ENCODE data around the gene MGAT3.

DNA sequence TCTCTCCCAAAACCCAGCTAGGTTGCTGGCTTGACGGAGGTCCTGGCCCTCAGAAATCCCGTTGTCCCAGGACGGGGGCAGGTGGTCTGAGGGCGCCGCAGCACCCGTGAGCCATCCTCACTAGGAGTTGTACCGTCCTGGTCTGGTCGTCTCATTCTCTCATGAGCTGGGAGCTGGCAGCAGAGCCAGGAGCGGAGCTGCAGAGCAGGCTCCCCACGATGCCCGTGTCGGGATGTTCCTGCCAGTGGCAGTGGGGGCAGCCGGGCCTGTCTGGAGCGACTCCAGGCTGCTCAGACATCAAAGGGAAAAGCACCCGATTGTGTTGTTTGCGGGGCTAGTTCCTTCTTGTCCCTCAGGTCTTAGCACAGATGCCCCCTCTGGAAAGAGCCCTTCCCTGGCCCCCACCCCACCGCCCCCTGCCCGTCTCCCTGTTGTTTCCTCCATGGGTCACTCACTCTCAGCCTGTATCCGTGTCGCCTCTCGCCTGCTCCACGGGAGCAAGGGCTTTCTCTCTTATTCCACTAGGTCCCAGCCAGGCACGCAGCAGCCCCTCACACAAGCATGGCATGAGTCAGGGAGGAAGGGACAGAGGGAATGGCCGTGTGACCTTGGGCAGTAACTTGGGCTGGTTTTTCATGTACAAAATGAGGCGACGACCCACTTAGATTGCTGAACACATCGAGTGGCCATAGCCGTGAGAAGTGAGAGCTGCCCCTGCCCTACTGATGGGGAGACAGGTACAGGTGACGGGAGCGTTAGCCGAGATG lies 23.2 kb upstream of the MGAT3 start:
- TF ChIP-seq EP300 (IDR thresholded peaks at IDR 0.05) (no peak), POLR2A (IDR thresholded peaks at IDR 0.05) (no peak), POLR2AphosphoS5 (IDR thresholded peaks at IDR 0.05) (no peak)
- TF ChIP-seq, protein P1, sequence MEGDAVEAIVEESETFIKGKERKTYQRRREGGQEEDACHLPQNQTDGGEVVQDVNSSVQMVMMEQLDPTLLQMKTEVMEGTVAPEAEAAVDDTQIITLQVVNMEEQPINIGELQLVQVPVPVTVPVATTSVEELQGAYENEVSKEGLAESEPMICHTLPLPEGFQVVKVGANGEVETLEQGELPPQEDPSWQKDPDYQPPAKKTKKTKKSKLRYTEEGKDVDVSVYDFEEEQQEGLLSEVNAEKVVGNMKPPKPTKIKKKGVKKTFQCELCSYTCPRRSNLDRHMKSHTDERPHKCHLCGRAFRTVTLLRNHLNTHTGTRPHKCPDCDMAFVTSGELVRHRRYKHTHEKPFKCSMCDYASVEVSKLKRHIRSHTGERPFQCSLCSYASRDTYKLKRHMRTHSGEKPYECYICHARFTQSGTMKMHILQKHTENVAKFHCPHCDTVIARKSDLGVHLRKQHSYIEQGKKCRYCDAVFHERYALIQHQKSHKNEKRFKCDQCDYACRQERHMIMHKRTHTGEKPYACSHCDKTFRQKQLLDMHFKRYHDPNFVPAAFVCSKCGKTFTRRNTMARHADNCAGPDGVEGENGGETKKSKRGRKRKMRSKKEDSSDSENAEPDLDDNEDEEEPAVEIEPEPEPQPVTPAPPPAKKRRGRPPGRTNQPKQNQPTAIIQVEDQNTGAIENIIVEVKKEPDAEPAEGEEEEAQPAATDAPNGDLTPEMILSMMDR (IDR thresholded peaks at IDR 0.05), result no peak
